GM03348 (cell line): ENCODE results near the gene RIMBP3C.
"Not testable (repeated sequence)": the region's sequence is repeated elsewhere in the genome, so short reads cannot be mapped to it uniquely, and the experiment has no call there.

Experiments
- DNase-seq: peaks from one replicate; pipeline ENCODE4 v3.0.0; 2012; ENCODE audit warnings: low spot score

The RIMBP3C gene

DNA sequence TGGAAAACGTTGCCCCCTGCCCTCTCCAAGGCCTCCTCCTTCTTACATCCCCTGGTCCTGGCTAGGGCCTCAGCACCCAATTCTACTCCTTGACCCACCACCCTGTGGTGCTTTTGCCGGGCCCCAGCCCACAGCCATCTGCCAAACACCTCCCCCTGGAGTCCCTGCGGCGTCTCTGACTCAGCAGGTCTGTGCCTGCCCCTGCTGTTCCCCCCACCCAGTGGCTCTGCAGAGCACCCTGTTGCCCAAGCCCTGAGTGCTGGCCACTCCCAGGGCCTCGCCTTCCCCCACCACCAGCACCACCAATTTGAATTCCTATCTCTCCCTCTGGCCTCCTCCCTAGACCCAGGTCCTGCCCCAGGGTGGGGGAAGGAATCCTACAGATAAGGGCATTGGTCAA lies 19.7 kb downstream of the RIMBP3C start:
- DNase-seq = not testable (repeated sequence)

DNA sequence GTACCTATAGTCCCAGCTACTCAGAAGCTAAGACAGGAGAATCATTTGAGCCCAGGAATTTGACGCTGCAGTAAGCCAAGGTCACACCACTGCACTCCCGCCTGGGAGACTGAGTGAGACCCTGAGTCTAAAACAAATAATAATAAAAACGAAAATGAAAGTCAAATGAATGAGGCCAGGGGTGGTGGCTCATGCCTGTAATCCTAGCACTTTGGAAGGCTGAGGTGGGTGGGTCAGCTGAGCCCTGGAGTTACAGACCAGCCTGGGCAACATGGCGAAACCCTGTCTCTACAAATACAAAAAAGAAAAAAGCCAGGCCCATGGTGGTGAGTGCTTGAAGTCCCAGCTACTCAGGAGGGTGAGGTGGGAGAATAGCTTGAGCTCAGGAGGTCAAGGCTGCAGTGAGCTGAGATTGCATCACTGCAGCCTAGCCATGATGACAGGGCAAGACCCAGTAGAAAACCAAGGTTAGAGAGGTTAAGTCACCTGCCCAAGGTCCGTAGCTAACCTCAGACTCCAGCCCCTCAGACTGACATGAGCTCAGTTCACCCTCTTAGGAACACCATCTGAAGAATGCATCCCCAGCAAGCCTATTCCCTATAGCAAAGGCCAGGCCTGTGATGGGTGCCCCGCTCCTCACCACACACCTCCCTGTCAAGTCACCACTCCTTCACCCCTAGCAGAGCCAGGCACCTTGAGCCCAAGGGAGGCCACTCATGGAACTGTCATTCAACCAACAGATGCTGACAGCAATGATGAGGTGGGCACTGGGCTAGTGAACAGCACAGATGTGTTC lies 24.4 kb downstream of the RIMBP3C start:
- not testable (repeated sequence) for DNase-seq

DNA sequence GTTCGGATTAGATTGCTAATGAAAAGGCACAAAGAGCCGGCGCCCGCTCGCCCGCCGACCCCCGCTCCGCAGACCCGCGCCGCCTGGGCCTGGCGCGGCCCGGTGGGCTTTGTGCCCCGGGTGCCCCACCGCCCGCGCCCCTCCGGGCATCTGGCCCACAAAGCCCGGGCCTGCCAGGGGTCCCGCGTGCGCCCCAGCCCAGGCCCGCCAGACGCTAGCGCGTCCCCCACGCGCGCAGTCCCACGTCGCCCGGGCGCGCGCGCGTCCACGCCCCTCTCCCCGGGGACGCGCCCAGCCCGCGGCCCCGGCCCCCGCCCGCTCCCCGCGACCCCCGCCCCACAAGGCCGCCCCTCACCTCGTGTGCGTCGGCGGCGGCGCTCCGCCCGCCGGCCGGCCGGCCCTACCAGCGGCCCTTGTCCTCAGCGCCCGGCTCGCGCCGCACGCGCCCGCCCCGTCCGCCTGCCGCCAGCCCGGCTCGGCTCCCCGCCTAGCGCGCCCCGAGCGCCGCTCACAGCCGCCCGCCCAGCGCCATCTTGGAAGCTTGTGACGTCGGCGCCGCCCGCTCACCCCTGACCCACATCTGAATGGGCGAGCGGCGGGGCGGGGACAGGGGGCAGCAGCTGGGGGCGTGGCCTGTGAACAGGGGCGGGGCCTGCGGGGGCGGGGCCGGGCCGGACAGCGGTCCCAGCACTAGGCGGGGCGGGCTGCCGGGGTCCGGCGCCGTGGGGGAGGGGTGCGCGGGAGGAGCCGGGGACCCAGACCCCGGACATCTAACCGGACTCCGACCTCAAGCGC lies 34.1 kb downstream of the RIMBP3C start:
- not testable (repeated sequence) for DNase-seq

DNA sequence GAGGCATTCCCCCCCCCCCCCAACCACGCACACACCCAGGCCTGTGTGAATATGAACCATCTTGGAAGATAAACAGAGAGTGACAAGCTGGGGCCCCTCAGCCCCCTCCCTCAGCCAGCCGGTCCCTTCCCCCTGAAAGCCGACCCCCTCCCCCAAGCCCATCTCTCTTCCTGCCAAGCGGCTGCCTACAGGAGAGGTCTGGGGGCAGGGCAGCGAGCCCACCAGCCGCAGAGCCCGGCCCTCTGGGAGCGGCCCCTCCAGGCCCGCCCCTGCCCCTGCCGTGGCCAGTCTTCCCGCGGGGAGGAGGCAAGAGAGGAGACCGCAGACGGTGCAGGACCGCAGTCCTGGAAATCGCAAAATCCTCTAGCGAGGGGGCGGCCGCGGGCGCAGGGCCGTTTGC lies 34.7 kb downstream of the RIMBP3C start:
- DNase-seq = not testable (repeated sequence)

DNA sequence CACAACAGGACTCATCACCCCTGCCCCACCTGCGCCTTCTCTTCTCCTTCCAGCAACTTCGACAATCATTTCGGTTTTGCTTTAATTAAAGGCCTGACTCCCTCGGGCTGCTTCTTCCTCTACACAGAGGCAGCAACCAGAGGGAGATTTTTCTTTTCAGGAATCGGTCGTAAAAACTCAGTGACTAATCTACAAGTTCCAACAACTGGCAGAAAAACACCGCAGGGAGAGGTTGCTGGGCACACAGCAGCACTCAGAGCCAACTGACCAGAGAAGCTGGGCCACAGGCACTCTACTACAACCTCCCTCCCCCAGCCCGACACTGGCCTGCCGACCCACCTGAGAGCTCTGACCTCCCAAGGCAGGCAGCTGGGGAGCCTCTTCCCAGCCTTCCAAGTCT lies 36.0 kb downstream of the RIMBP3C start:
- not testable (repeated sequence) for DNase-seq

DNA sequence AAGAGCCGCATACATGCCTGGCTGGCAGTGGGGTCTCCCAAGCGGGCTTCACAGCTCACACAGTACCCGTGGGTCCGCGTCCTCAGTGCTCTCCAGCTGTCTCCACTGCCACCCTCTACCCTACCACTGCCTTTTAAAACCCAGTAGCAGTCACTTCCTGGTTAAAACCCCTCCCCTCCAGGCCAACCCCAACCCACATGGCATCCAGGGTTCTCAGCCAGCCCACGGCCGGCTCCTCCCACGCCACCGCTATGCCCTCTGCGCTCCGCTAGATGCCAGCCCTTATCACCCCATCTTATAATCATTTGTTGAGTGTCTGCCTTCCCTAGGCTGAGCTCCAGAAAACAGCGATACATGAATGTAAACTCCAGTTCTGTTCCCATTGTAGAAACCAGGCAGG lies 37.1 kb downstream of the RIMBP3C start:
- not testable (repeated sequence) for DNase-seq

DNA sequence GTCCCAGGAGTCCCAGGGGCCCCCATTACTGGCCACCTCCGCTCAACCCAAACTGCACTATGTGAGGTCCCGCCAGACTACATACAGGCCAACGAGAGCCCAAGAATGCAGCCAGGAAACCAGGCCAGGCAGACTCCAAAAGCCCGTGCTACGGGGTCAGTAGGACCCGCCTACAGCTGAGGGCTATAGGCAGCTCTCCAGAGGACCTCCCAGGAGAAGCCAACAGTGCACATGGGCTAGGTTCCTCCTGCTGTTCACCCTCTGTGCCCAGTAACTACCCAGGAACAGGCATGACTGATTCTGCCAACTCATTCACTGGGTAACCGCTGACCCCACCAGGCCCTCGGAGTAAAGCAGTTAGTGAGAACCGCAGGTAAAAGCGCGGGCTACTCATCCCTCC lies 39.2 kb downstream of the RIMBP3C start:
- not testable (repeated sequence) for DNase-seq

DNA sequence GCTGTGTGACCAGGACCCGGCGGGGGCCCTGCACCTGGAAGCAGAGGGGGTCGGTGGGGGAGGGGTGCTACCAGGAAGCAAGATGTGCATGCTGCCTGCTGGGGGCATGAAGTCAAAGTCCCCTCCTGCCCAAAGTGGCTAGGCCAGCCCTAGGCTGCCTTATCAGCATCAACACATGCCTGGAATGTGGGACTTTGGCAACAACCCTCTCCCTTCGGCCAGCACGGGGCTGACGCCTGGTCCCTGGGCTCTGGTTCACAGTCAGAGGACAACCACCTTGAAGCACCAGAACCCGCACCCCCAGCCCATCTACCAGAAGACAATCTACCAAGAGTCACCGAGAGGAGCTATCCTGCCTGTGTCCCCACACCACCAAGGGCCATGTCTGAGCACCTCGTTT lies 40.9 kb downstream of the RIMBP3C start:
- DNase-seq = not testable (repeated sequence)

DNA sequence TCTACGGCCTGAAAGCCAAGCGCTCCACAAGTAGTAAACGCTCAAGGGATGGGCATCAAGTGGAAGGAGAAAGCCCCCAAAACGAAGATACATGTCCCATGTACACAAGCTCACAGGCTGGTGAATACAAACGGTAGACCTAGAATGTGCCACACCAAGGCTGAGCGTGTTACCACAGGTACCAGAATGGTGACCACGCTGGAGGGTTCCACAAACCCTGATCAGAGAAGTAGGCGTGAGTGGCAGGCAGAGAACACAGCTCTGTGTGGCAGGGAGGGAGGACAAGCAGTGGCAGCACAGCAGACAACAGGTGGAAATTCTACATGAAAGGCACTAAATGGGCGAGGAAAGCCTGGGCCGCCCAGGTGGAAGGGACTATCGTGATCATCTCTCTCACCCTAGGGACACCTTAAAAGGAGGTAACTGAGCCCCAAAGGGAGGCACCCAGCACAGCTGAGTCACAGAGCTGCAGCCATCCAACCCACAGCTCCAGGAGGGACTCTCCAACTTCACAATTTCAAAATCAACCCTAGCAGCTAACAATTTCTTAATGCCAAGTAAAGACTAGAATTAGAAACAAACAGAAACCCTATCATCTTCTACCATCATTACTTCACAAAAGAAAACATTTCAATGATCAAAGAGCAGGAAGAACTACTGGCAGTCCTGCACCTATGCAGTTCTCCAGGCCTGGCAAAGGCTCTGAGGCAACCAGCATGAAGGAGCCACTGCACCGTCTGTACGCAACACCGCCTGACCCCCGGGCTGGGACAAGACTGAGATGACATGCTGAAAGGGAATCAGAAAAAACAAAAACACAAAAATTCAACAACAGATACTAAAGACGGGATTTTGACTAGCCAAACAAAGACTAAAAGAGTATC lies 51.4 kb downstream of the RIMBP3C start:
- not testable (repeated sequence) for DNase-seq

DNA sequence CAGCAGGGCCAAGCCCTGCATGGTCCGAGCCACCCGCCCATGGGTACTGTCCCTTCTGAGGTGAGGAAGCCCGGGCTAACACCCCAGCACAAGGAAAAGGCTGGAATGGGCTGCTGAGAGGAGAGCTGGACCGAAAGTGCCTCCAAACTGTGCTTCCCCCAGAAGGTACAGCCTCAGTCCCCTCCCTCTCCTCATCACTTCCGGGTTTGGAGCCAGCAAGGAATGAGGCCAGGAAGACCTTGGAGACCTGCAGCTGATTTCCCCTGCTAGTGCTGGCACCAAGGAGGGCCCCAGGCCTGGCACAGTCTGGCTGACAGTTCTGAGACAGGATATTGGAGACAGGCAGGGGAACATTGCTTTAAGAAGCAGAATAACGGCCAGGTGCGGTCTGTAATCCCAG lies 52.8 kb downstream of the RIMBP3C start:
- DNase-seq = not testable (repeated sequence)

DNA sequence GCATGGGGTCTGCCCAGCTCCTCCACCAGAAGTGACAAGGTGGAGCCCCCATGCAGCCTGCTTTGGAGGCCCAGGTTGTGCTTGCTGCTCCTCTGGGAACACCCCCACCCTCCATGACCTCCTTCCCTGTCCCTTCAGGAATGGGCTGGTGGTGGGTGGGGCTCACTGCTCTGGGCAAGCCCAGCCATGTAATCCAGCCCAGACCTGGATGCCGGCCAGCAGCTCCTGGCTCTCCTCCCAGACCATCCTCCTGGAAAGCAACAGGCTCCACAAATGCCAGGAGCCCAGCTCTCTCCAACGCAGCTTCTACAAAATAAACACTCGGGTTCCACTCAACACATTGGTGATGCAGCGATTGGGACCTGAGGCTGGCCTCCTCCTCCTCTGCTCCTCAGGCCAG lies 53.3 kb downstream of the RIMBP3C start:
- not testable (repeated sequence) for DNase-seq
